Stimulated activated CD4-positive, alpha-beta T cell treated with anti-CD3 and anti-CD28 coated beads, TNF-alpha, amount 100 ng/mL, for 1 hour (primary cell): ENCODE measurements around the gene FOXK2.

Source experiments
- DNase-seq, 3 donors: peaks; one replicate each; pipeline ENCODE4 v3.0.0-alpha.2; 2020; ENCODE audit warnings: low read depth in 3 of 3, low spot score in 1 of 3

Gene FOXK2

DNA sequence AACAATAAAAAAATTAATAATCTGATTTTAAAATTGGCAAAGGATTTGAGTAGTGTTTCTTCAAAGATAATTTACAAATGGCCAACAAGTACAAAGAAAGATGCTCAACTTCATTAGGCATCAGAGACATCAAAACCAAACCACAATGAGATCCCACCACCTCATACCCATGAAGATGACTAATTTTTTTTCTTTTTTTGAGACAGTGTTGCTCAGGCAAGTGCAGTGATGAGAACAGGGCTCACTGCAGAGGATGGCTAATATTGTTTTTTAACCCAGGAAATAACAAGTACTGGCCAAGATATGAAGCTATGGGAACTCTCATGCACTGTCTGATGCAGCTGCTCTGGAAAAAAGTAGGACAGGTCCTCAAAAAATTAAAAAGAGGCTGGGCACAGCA, 113.8 kb downstream of the FOXK2 start:
- DNase-seq = no peak

DNA sequence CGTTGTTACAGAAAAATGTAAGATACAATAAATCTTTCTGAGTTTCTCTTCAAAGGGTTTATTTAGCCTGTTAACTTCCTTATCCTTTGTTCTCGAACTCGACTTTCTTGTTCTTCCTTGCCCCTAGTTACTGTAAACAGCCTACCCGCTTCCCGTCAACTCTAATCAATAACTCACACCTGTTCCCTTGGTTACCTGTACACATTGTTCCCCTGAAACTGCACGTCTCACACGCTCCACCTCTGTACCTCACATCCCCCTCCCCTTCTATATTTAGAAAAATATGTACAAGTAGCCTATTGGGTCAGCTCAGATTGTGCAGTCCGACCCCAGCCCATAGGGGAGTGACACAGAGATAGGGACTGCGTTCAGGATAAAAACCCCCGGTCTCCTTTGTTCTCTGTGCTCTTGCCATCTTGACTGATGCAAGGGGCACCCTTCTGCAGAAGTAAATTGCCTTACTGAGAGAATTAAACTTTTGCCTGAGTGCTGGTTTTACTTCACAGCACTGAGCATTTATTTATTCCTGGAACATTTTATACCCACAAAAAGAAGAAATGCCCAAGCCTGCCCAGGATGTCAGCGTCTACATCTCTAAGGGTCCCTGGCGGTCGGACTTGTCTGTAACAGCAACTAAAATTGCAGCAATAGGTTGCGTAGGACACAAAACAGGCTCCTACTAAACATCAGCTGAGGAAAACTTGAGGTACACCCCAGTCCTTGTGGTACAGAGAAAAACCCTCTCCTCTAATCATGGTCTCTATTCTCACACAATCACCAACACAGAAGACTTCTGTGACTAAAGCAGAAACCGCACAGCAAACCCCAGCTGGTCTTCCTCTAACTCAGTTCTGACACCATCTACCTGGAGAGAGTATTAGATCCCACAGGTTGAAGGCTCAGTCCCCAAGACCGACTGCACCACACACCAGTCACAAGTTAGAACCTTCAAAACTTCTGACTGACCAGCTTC, 117.4 kb downstream of the FOXK2 start:
- DNase-seq = no peak

DNA sequence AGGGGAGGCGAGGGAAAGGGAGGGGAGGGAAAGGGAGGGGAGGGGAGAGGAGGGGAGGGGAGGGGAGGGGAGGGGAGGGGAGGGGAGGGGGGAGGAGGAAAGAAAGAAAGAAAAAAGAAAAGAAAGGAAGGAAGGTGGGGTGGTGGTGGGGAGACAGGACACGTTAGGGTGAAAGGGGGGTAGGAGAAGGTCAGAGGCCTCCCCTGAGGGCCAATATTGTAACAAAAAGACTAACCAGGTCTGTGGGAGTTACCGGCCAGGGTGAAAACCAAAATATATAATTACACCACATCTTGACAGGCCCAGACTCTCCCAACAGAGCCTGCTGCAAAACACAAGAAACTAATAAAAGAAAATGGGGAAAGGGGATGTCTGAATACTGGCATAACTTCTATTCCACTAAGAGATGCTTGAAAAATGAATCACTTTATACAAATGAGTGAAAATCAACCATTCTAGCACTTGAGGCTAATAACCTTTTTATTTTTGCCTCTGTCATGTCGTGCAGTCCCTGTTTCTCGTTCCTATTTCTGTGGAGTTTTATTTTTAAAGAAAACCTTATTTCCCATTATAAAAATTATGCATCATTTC, 118.7 kb downstream of the FOXK2 start:
- DNase-seq = no peak

DNA sequence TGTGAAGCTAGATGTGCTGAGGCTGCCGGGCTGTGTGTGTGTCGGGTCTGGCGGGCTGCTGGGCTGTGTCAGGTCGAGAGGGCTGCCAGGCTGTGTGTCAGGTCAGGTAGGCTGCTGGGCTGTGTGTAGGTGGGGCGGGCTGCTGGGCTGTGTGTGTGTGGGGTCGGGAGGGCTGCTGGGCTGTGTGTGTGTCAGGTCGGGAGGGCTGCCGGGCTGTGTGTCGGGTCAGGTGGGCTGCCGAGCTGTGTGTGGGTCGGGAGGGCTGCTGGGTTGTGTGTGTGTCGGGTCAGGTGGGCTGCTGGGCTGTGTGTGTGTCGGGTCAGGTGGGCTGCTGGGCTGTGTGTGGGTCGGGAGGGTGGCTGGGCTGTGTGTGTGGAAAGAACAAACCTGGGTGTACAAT, 120.1 kb downstream of the FOXK2 start:
- DNase-seq = no peak

DNA sequence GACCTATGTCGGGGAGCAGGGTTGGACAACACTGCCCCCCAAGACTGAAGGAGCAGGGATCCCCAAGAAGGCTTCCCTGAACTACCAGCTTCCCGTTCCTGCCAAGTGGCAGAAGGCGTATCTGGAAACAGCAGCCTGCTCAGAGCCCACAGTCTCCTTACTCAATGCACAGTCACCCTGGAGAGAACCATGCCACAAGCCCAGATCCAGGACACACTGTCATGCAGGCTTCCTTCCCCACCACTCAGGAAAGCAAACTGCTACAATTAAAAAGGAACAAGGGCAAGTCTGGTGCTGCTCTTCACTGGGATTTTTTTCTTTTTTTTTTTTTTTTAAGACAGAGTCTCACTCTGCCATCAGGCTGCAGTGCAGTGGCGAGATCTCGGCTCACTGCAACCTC, 120.5 kb downstream of the FOXK2 start:
- DNase-seq = no peak

DNA sequence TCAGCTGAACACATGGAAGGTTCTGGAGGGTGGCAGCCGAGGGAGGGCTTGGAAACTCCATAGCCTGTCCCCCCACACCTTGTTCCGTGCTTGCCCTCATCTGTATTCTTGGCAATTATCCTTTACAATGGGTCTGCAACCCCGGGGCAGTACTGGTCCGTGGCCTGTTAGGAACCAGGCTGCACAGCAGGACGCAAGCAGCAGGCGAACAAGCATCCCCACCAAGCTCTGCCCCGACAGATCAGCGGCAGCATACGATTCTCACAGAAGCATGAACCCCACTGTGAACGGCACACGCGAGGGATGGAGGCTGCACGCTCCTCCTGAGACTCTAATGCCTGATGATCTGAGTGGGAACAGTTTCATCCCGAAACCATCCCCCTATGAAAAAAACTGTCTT, 122.5 kb downstream of the FOXK2 start:
- no peak for DNase-seq

DNA sequence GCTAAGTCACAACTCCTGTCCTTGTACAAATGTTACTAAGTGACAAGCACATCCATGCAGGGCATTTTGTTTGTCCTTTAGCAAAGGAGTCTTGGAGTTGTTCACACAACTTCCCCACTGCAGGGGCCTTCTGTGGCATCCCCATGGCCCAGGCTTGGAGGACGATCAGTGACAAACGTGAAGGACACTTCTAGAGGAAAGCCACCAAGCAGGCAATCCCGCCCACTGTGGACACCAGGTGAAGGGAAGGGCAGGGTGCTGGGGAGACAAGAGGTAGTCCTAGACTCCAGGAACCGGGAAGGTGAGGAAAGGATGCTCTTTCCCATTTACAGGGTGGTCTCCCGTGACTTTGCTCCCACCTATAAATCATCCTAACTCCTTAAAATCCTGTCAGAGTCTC, 124.6 kb downstream of the FOXK2 start:
- no peak for DNase-seq

DNA sequence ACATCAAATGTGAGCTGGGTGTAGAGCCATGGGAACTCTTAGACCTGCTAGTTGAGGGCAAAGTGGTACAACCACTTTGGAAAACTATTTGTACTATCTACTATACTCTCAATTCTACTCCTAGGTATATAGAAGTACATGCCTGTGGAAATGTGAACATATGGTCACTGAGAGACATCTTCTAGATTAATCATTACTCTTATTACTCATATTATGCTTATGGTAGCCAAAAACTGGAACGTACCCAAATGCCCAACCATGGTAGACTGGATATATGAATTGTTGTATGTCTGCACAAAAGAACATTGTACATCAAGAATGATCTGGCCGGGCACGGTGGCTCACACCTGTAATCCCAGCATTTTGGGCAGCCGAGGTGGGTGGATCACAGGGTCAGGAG, 126.0 kb downstream of the FOXK2 start:
- DNase-seq = no peak

DNA sequence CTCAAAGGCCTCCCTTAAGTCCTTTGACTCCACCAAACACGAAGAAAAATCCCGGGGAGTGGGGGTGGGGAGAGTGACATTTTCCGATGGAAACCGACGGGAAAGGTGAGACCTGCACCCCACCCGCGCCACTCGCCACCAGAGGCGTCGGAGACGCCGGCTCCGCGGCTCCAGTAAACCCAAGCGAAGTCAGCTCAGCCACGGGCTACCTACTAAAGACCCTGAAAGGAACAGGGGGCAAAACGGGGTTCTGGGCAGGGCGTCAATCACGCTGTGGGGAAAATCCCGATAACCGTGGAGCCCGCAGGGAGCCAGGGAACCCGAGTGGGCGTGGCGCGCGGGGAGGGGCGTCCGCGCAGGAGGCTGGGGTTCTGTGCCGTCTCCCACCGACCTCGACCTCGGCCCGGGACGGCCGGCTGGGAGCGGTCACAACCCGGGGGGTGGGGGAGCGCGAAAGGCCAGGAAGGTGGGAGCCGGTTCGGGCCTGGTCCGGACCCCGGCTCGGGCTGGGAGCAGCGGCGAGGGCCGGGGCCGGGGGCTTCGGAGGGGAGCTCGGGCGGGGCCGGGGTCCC, 128.1 kb downstream of the FOXK2 start:
- DNase-seq = peak in 2 of 3 donors; percentile 22 to 40

DNA sequence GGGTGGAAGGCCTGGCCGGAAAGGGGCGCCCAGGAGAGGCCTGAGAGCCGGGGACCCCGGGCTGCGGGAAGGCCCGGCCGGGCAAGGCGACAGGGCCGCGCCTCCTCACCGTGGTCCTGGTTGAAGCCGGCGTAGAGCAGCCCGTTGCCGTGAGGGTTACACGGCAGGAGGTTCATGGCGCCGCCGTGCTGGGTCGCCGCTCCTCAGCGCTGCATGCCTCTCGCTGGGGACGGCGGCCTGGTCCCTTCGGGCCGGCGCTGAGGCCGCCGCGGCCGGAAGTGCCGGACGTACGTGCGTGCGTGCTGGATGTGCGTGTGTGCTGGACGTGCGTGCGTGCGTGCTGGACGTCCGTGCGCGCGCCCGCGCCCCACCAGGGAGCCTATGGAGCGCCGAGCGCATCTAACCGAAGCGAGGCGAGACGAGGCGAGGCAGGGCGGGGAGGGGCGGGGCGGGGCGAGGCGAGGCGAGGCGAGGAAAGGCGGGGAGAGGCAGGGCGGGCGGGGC, 128.7 kb downstream of the FOXK2 start, which contains the start of gene WDR45B:
Gene WDR45B (minus strand): TSS at position 280 of the 504 bp plus-strand sequence. CDS start 104 bp downstream, at position 176.
- peak; percentile 76 to 77 (median 76) for DNase-seq

DNA sequence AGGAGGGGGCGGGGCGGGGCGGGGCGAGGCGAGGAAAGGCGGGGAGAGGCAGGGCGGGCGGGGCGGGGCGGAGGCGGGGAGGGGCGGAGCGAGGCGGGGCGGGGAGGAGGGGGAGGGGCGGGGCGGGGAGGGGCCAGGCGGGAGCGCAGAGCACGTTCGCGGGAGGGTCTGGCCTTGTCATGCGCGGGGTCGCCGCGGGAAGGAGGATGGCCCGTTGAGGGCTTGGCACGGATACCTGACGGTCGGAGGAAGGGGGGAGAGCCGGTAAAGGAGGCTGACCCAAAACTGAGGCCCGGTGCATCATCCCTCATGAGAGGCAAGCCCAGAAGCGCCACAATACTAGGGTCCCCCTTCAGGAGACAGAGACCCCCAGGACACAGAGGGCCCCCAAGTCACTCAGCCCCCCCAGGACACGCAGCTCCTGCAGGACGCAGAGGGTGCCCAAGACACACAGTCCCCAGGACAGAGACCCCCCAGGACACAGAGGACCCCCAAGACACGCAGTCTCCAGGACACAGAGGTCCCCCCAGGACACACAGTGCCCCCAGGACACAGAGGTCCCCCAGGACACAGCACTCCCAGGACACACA, 129.3 kb downstream of the FOXK2 start:
- DNase-seq = no peak

DNA sequence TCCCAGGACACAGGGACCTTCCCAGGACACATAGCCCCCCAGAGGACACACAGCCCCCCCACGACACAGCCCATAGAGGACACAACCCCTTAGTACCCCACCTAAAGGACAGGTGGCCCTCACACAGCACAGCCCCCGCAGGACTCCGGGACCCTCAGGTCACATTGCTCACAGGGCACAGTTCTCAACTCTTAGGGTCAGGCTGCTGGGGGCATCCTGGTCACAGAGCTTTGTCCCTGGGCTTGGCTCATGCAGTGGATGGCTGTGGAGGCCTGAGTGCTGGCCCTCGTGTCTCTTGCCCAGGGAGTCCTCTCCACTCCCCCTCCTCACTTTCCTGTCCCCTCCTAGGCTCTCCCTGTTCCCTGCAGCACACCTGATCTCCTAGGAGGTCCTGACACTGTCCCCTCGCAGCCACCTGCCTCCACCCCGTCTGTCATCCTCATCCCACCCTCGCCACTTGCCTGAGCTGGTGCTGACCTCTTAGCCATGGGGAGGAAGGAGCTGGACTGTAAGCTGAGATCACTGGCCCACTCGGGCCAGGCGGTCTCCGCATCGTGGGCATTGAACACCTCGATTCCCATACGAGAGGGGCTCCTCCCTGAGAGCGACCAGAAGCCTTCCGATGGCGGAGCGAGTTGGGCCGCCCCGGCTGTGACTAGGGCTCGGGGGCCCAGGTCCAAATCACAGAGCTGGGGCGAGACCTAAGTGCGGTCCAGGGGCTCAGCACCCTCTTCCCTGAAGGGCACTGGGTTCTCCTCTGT, 130.1 kb downstream of the FOXK2 start:
- DNase-seq = no peak

DNA sequence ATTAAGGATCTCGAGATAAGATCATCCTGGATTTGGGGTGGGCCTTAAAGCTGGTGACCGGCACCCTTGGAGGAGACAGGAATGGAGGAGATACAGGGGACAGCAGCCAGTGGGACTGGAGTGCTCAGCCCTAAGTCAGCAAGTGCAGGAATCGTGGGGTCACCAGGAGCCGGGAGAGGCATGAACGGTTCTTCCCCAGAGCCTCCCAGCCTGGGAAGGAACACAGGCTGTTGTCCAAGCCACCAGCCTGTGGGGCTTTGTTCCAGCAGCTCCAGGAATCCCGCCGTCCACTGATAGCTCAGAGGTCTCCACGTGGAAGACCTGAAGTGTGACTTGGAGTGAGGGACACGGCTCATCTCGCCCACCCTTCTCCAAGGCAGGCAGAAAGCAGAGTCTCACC, 131.2 kb downstream of the FOXK2 start:
- DNase-seq = no peak

DNA sequence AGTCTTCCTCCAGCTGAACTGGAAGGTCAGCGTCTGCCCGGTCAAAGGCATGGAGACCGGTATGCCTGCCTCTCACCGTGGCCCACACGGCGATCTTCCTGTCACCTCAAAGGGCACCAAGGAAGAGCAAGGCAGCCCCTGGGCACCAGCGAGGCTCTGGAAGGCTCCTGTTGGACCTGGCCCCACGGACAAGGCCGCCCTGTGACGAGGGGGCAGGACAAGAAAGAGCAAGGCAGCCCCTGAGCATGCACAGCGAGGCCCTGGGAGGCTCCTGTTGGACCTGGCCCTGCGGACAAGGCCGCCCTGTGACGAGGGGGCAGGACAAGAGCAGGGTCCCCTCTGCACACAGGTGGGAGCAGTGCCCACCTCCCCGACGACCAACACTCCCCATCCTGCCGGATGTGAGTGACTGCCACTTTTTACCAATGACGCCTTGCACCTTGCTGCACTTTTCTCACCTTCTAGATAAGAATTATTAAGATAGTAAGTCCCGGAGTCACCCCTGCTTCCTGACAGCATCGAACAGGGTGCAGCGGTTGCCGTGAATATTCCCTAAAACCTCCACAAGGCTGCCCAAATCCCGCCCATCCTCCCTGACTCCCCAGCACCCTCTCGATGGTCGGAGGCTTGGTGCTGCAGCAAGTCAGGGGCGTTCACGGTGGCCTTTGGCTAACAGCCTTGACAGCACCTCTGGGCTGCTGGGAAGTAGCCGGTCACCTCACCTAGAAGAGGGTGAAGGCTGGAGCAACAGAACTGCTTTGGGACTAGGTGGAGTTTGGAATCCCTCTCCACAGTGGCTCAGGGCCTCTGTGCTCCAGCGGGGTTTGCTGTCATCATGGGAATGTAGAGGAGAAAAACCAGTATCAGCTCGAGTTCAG, 134.4 kb downstream of the FOXK2 start:
- no peak for DNase-seq
